KOPT-K1 (cell line): Measurements from ENCODE around the gene ARHGAP45.
"Not testable (repeated sequence)": the region's sequence is repeated elsewhere in the genome, so short reads cannot be mapped to it uniquely, and the experiment has no call there.

Source experiments
- H3K27ac ChIP-seq: fragments of 200-600 bp; sonication (generic); 2 replicates; pipeline ENCODE4 v1.5.1; 2016; ENCODE audit warnings: antibody characterized with exemption, mild to moderate bottlenecking, low read depth, low read length; ENCODE audit not compliant: poor library complexity, severe bottlenecking
- H3K36me3 ChIP-seq: fragments of 200-600 bp; sonication (generic); 2 replicates; pipeline ENCODE4 v1.5.1; 2017; ENCODE audit warnings: antibody characterized with exemption, mild to moderate bottlenecking, low read length, moderate library complexity; ENCODE audit not compliant: insufficient read depth
- H3K9me3 ChIP-seq: fragments of 200-600 bp; sonication (generic); 2 replicates; pipeline ENCODE4 v1.5.1; 2017; ENCODE audit warnings: antibody characterized with exemption, low read length, mild to moderate bottlenecking; ENCODE audit not compliant: insufficient read depth, poor library complexity, severe bottlenecking

ARHGAP45 gene

GRCh38 chr19:1106841-1107660 is 40.1 kb downstream of the ARHGAP45 start:
- peaks cover 40% of the 10 kb centered on the region for H3K36me3 ChIP-seq
- H3K27ac ChIP-seq, result no peak overlapping the region
- H3K9me3 ChIP-seq, result no peaks in the 10 kb centered on the region

- H3K36me3 ChIP-seq, result peaks cover 47% of the 10 kb centered on the region
- H3K27ac ChIP-seq, result no peak overlapping the region
Measured at GRCh38 chr19:1107661-1108261, 40.8 kb downstream of the ARHGAP45 start.

GRCh38 chr19:1108291-1109031 is 41.5 kb downstream of the ARHGAP45 start:
- Histone ChIP-seq H3K9me3 (no peaks in the 10 kb centered on the region), H3K27ac (no peak overlapping the region), H3K36me3 (peaks cover 49% of the 10 kb centered on the region)

More at GRCh38 chr19:1107661-1108261, 40.8 kb downstream of the ARHGAP45 start:
- H3K9me3 ChIP-seq, result no peaks in the 10 kb centered on the region

GRCh38 chr19:1109032-1109551 is 42.1 kb downstream of the ARHGAP45 start:
- Histone ChIP-seq H3K27ac (no peak overlapping the region), H3K9me3 (no peaks in the 10 kb centered on the region), H3K36me3 (peaks cover 55% of the 10 kb centered on the region)

- Histone ChIP-seq H3K36me3 (peaks cover 58% of the 10 kb centered on the region), H3K9me3 (no peaks in the 10 kb centered on the region), H3K27ac (no peak overlapping the region)
Measured at GRCh38 chr19:1109697-1110671, 43.0 kb downstream of the ARHGAP45 start.

GRCh38 chr19:1110809-1111640 is 44.1 kb downstream of the ARHGAP45 start:
- Histone ChIP-seq H3K9me3 (no peaks in the 10 kb centered on the region), H3K36me3 (peaks cover 52% of the 10 kb centered on the region), H3K27ac (no peak overlapping the region)

- Histone ChIP-seq H3K9me3 (no peaks in the 10 kb centered on the region), H3K36me3 (peaks cover 49% of the 10 kb centered on the region), H3K27ac (no peak overlapping the region)
Measured at GRCh38 chr19:1111641-1112267, 44.8 kb downstream of the ARHGAP45 start.

- Histone ChIP-seq H3K9me3 (no peaks in the 10 kb centered on the region), H3K36me3 (peaks cover 49% of the 10 kb centered on the region), H3K27ac (no peak overlapping the region)
Measured at GRCh38 chr19:1112268-1113029, 45.5 kb downstream of the ARHGAP45 start.

GRCh38 chr19:1113030-1113985 is 46.3 kb downstream of the ARHGAP45 start:
- H3K9me3 ChIP-seq, result no peaks in the 10 kb centered on the region
- H3K27ac ChIP-seq, result no peak overlapping the region
- H3K36me3 ChIP-seq, result peaks cover 53% of the 10 kb centered on the region

- Histone ChIP-seq H3K36me3 (peaks cover 54% of the 10 kb centered on the region), H3K27ac (no peak overlapping the region), H3K9me3 (no peaks in the 10 kb centered on the region)
Measured at GRCh38 chr19:1113986-1114483, 47.1 kb downstream of the ARHGAP45 start.

- H3K36me3 ChIP-seq, result peaks cover 59% of the 10 kb centered on the region
- not testable (repeated sequence) for H3K9me3 ChIP-seq, H3K27ac ChIP-seq
Measured at GRCh38 chr19:1114728-1115127, 47.8 kb downstream of the ARHGAP45 start.
